HCT116 (cell line): ENCODE data around the gene NONO. TPM values are rescaled to one million over a fixed set of nuclear protein-coding genes. Genes with fewer than 3 reads are reported as not detected.

Source experiments
- ATAC-seq: fragments of 200-7000 bp; cut with Tn5 transposase; 2 replicates; pipeline ENCODE4 v1.9.1; 2020; ENCODE audit warnings: mild to moderate bottlenecking, moderate library complexity
- BruUV-seq: library from RNA; stranded (reverse); fragments of 400-500 nt; replicated peaks from 2 replicates; lab custom pipeline; 2021; lab: Mats Ljungman, UMichigan
- CTCF ChIA-PET: fragments of 300-600 bp; sonication (Branson Sonifier 250); formaldehyde crosslinking; loops from one replicate; lab custom pipeline; 2021; ENCODE audit warnings: antibody characterized with exemption; lab: Charles Lee
- POLR2A ChIA-PET: fragments of 300-600, 350-600 bp; sonication (Branson Sonifier 250); formaldehyde crosslinking; loops from one replicate; lab custom pipeline; 2021; ENCODE audit warnings: antibody characterized with exemption; lab: Charles Lee
- RAD21 ChIA-PET, 2 experiments: fragments of 300-600 bp; sonication (Branson Sonifier 250); formaldehyde crosslinking; loops; one replicate each; lab custom pipeline; 2023; ENCODE audit warnings: low total read pairs in 2 of 2; ENCODE audit not compliant: uncharacterized antibody in 2 of 2, unreplicated experiment in 2 of 2, low non-redundant PET in 1 of 2; lab: Charles Lee
- DNase-seq: peaks from one replicate; pipeline ENCODE4 v3.0.0-alpha.2; 2010; ENCODE audit warnings: low read depth, low spot score
- H2AFZ ChIP-seq: fragments of 200-600 bp; shearing (Covaris generic), sonication (generic); 2 replicates; pipeline ENCODE4 v1.6.1; 2017; ENCODE audit warnings: low read depth, mixed run types, mixed read lengths, antibody characterized with exemption, low read length; ENCODE audit not compliant: poor library complexity, severe bottlenecking
- H3K27ac ChIP-seq: 2 replicates; pipeline ENCODE4 v1.5.1; 2012; ENCODE audit warnings: low read depth, low read length
- H3K27me3 ChIP-seq: fragments of 200-600 bp; sonication (generic); 2 replicates; pipeline ENCODE4 v1.6.1; 2016; ENCODE audit warnings: mixed run types, low read length, mixed read lengths; ENCODE audit not compliant: insufficient read depth
- H3K36me3 ChIP-seq, 2 experiments: fragments of 200-500 bp in 1 of 2; fragments of 200-600 bp in 1 of 2; sonication (Bioruptor generic) in 1 of 2; sonication (generic) in 1 of 2; 2 replicates each; pipeline versions ENCODE4 v1.5.1 to v1.6.1; 2014 to 2016; ENCODE audit warnings: low read length in 2 of 2, inconsistent platforms in 1 of 2, mixed read lengths in 1 of 2, mixed run types in 1 of 2; ENCODE audit not compliant: insufficient read depth in 2 of 2, control insufficient read depth in 1 of 2
- H3K4me1 ChIP-seq, 2 experiments: fragments of 200-600 bp in 1 of 2; sonication (generic) in 1 of 2; 2 replicates each; pipeline versions ENCODE4 v1.5.1 to v1.6.1; 2012 to 2017; ENCODE audit warnings: low read length in 2 of 2, inconsistent platforms in 1 of 2, mild to moderate bottlenecking in 1 of 2, mixed read lengths in 1 of 2, mixed run types in 1 of 2, moderate library complexity in 1 of 2; ENCODE audit not compliant: insufficient read depth in 2 of 2, control insufficient read depth in 1 of 2
- H3K4me2 ChIP-seq: fragments of 200-600 bp; sonication (generic); 2 replicates; pipeline ENCODE4 v1.6.1; 2017; ENCODE audit warnings: mixed run types, low read length, mixed read lengths
- H3K4me3 ChIP-seq, 2 experiments: fragments of 200-600 bp in 1 of 2; sonication (generic) in 1 of 2; replicated peaks in 1 of 2; 2 replicates each; pipeline ENCODE4 v1.5.1; 2011 to 2016; ENCODE audit warnings: low read length in 2 of 2, control low read depth in 1 of 2, low read depth in 1 of 2, mild to moderate bottlenecking in 1 of 2, mixed read lengths in 1 of 2, mixed run types in 1 of 2
- H3K79me2 ChIP-seq: fragments of 200-600 bp; sonication (generic); 2 replicates; pipeline ENCODE4 v1.6.1; 2017; ENCODE audit warnings: mild to moderate bottlenecking, mixed run types, low read length, moderate library complexity, mixed read lengths; ENCODE audit not compliant: insufficient read depth
- H3K9ac ChIP-seq: fragments of 200-600 bp; sonication (generic); 2 replicates; pipeline ENCODE4 v1.6.1; 2016; ENCODE audit warnings: low read length, mixed read lengths
- H3K9me2 ChIP-seq: fragments of 200-600 bp; sonication (generic), shearing (Covaris generic); 2 replicates; pipeline ENCODE4 v1.6.1; 2017; ENCODE audit warnings: mixed run types, mild to moderate bottlenecking, moderate library complexity; ENCODE audit not compliant: insufficient read depth
- H3K9me3 ChIP-seq, 2 experiments: fragments of 200-500 bp in 1 of 2; fragments of 200-600 bp in 1 of 2; sonication (Bioruptor generic) in 1 of 2; sonication (generic) in 1 of 2; 2 replicates each; pipeline ENCODE4 v1.6.1; 2014 to 2017; ENCODE audit warnings: low read length in 2 of 2, mixed read lengths in 2 of 2, inconsistent platforms in 1 of 2, low read depth in 1 of 2, mild to moderate bottlenecking in 1 of 2, mixed run types in 1 of 2, moderate library complexity in 1 of 2; ENCODE audit not compliant: control insufficient read depth in 1 of 2, insufficient read depth in 1 of 2
- H4K20me1 ChIP-seq: fragments of 200-600 bp; sonication (generic), shearing (Covaris generic); 2 replicates; pipeline ENCODE4 v1.6.1; 2017; ENCODE audit warnings: mixed run types, mild to moderate bottlenecking, moderate library complexity; ENCODE audit not compliant: insufficient read depth
- JUND ChIP-seq: IDR thresholded peaks from 2 replicates; pipeline ENCODE4 v1.6.1; 2012
- YY1 ChIP-seq: IDR thresholded peaks from 2 replicates; pipeline ENCODE4 v1.6.1; 2011; ENCODE audit warnings: low read length, low read depth, moderate library complexity, mild to moderate bottlenecking; ENCODE audit not compliant: insufficient replicate concordance; ENCODE audit errors: extremely low read depth
- ZFX ChIP-seq: fragments of 450-650 bp; IDR thresholded peaks from 2 replicates; pipeline ENCODE4 v1.6.1; 2017
- intact Hi-C: fragments of 100-400 bp; cut with micrococcal nuclease; formaldehyde crosslinking; loops from 2 replicates; pipeline ENCODE4 v1.10.0; 2022
- total RNA-seq: library from RNA; stranded (reverse); gene quantifications from one replicate; pipeline ENCODE4 v1.2.1, GENCODE V29; 2021; ENCODE audit not compliant: unreplicated experiment
- TF ChIP-seq, protein P1 (sequence below): IDR thresholded peaks from 2 replicates; pipeline ENCODE4 v1.6.1; 2012; ENCODE audit warnings: low read depth

NONO gene
- total RNA-seq, 1 experiment from 2014 or later = 523 TPM

- Histone ChIP-seq H4K20me1 (no peaks in the 10 kb centered on the region), H3K9ac (no peak overlapping the region), H2AFZ (no peak overlapping the region), H3K36me3 (peaks cover 0 to 2% of the 10 kb centered on the region in 2 experiments; a peak in 1 of 4 replicates), H3K27me3 (no peaks in the 10 kb centered on the region), H3K79me2 (no peaks in the 10 kb centered on the region), H3K27ac (no peak overlapping the region), H3K9me2 (no peaks in the 10 kb centered on the region), H3K4me1 (no peaks in the 10 kb centered on the region), H3K4me2 (no peak overlapping the region), H3K4me3 (no peak overlapping the region), H3K9me3 (no peaks in the 10 kb centered on the region)
- POLR2A ChIA-PET = no interaction called here
- RAD21 ChIA-PET = no interaction called here
- CTCF ChIA-PET = no interaction called here
- ATAC-seq (no peak), DNase-seq (no peak)
- intact Hi-C loops = no loop called here
- TSS peak; percentile 69 for BruUV-seq
- no peak for TF ChIP-seq JUND
These were observed 43.7 kb upstream of the NONO start for GRCh38 chrX:71239781-71240180.

DNA sequence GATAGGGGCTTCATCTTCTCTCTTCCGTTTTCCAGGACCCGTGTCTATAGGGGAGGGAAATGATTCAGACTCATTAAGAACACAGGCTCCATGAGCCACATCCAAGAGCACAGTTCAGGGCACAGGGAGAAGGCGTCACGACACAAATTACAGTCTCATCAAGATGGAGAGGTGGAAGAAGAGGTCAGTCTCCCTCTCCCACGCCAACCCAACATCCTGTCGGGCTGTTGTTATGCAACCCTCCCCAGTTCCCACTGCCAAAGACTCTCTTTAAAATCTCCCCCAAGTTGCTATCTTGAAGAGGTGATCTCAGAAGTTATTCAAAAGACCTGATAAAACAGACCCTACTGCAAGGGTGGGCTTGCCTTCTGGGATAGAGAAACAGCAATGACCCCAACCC is 42.1 kb upstream of the NONO start:
- BruUV-seq = no TSS peak
- no peak overlapping the region for H3K27ac ChIP-seq
- TF ChIP-seq ZFX (no peak), YY1 (no peak)
- TF ChIP-seq, protein P1, sequence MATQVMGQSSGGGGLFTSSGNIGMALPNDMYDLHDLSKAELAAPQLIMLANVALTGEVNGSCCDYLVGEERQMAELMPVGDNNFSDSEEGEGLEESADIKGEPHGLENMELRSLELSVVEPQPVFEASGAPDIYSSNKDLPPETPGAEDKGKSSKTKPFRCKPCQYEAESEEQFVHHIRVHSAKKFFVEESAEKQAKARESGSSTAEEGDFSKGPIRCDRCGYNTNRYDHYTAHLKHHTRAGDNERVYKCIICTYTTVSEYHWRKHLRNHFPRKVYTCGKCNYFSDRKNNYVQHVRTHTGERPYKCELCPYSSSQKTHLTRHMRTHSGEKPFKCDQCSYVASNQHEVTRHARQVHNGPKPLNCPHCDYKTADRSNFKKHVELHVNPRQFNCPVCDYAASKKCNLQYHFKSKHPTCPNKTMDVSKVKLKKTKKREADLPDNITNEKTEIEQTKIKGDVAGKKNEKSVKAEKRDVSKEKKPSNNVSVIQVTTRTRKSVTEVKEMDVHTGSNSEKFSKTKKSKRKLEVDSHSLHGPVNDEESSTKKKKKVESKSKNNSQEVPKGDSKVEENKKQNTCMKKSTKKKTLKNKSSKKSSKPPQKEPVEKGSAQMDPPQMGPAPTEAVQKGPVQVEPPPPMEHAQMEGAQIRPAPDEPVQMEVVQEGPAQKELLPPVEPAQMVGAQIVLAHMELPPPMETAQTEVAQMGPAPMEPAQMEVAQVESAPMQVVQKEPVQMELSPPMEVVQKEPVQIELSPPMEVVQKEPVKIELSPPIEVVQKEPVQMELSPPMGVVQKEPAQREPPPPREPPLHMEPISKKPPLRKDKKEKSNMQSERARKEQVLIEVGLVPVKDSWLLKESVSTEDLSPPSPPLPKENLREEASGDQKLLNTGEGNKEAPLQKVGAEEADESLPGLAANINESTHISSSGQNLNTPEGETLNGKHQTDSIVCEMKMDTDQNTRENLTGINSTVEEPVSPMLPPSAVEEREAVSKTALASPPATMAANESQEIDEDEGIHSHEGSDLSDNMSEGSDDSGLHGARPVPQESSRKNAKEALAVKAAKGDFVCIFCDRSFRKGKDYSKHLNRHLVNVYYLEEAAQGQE = no peak
- TF ChIP-seq, all 23 proteins: peak for 0

More for the DNA sequence above, 42.1 kb upstream of the NONO start:
- H2AFZ ChIP-seq = no peak overlapping the region
- intact Hi-C loops = no loop called here
- H3K9ac ChIP-seq = no peak overlapping the region
- ChIA-PET POLR2A (no interaction called here), RAD21 (no interaction called here), CTCF (no interaction called here)
- no peaks in the 10 kb centered on the region for H3K27me3 ChIP-seq
- no peaks in the 10 kb centered on the region for H3K79me2 ChIP-seq
- DNase-seq (no peak), ATAC-seq (no peak)
- no peaks in the 10 kb centered on the region for H3K9me3 ChIP-seq
- peaks cover 0 to 2% of the 10 kb centered on the region in 2 experiments; a peak in 1 of 4 replicates for H3K36me3 ChIP-seq
- no peaks in the 10 kb centered on the region for H4K20me1 ChIP-seq
- no peaks in the 10 kb centered on the region for H3K9me2 ChIP-seq
- H3K4me1 ChIP-seq = no peaks in the 10 kb centered on the region
- H3K4me3 ChIP-seq = no peak overlapping the region
- no peak overlapping the region for H3K4me2 ChIP-seq
